ENCODE measurements around the gene LDB2. TPM values are rescaled to one million over a fixed set of nuclear protein-coding genes. Genes with fewer than 3 reads are reported as not detected.

Gene LDB2
- total RNA-seq, 2 donors from 2014 or later, result 11.4 to 14.5 TPM

DNA sequence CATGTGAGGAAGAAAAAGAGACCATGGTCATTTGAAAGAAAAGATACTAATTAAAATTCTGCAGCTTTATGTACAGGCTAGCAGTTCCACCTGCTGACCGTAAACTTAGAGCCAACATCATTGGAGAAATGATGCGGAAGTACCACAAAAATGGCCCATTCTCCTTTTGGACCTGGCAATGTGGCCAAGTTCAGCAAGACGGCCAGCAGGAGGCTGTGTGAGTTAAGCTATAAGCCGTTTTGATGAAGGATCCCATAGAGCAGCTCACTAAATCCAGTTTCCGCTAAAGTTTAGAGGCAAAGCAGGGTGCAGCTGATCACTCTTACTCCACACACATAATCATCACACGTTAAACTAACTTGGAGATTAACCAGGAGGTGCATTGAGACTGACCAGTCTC is 133.8 kb downstream of the LDB2 start:
- peaks cover 3% of the 10 kb centered on the region for H3K4me1 Mint-ChIP-seq
- no peaks in the 10 kb centered on the region for H3K27me3 Mint-ChIP-seq (ENCODE audit: insufficient read depth)
- no peak overlapping the region for H3K4me3 Mint-ChIP-seq
- H3K27ac ChIP-seq (ENCODE audit: low read depth, low read length), result no peak overlapping the region
- H3K9me3 Mint-ChIP-seq, result no peaks in the 10 kb centered on the region
- TF ChIP-seq, protein P1, sequence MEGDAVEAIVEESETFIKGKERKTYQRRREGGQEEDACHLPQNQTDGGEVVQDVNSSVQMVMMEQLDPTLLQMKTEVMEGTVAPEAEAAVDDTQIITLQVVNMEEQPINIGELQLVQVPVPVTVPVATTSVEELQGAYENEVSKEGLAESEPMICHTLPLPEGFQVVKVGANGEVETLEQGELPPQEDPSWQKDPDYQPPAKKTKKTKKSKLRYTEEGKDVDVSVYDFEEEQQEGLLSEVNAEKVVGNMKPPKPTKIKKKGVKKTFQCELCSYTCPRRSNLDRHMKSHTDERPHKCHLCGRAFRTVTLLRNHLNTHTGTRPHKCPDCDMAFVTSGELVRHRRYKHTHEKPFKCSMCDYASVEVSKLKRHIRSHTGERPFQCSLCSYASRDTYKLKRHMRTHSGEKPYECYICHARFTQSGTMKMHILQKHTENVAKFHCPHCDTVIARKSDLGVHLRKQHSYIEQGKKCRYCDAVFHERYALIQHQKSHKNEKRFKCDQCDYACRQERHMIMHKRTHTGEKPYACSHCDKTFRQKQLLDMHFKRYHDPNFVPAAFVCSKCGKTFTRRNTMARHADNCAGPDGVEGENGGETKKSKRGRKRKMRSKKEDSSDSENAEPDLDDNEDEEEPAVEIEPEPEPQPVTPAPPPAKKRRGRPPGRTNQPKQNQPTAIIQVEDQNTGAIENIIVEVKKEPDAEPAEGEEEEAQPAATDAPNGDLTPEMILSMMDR (conservative IDR thresholded peaks at IDR 0.05), result peak; percentile 88
- no peak overlapping the region for H3K9ac ChIP-seq (ENCODE audit: extremely low read depth, low read length, poor library complexity, severe bottlenecking)
- no peaks in the 10 kb centered on the region for H3K27me3 ChIP-seq (ENCODE audit: control insufficient read depth, insufficient read depth, low read length, poor library complexity, severe bottlenecking)
- no peak overlapping the region for H3K4me3 ChIP-seq (ENCODE audit: low read length)
- no peaks in the 10 kb centered on the region for H3K36me3 ChIP-seq (ENCODE audit: control insufficient read depth, insufficient read depth, low read length)
- WGBS, 2 experiments (ENCODE audit: insufficient coverage in 1 of 2, insufficient read length in 1 of 2), result 72 to 84% methylated on average over 6 of the region's 6 CpGs
- peak; percentile 78 for DNase-seq
- H3K9me3 ChIP-seq (ENCODE audit: control insufficient read depth, low read length), result no peaks in the 10 kb centered on the region
- H3K27ac Mint-ChIP-seq, result no peak overlapping the region
- H3K36me3 Mint-ChIP-seq (ENCODE audit: low read depth), result no peaks in the 10 kb centered on the region
- no peaks in the 10 kb centered on the region for H3K4me1 ChIP-seq (ENCODE audit: control insufficient read depth, insufficient read depth, low read length)

DNA sequence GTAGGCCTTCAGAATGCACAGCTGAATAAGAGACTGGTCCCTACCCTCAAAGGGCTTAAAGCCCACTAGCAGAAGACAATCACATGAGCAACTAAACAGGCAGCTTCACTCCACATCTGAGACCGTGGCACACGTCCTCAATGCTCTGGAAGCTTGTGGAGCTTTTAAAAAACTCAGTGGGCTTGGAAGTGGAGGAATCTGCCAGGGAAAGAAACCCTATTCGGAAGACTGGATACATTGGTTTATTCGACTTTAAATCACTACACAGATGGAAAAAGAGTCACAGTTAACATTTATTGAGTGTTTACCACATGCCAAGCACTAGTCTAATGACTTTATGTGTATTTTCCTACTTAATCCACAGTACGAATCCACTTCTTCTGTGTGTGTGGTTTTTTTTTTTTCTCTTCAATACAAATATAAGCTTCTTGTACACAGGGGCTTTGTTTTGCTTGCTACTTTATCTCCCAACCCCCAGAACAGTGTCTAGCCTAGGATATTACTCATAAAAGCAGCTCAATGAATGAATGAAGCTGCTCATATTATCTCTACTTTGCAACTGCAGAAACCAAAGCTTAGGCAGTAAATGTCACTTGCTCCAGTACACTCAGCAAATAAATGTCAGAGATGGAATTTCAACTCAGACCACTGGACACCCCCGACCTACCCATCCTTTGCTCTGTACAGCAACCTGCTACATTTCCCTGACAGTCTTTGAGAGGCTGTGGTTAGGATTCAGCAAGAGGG is 137.7 kb downstream of the LDB2 start:
- Histone ChIP-seq H3K9me3 (ENCODE audit: control insufficient read depth, low read length) (no peaks in the 10 kb centered on the region), H3K27me3 (ENCODE audit: control insufficient read depth, insufficient read depth, low read length, poor library complexity, severe bottlenecking) (no peaks in the 10 kb centered on the region), H3K36me3 (ENCODE audit: control insufficient read depth, insufficient read depth, low read length) (no peaks in the 10 kb centered on the region), H3K4me3 (ENCODE audit: low read length) (no peak overlapping the region), H3K9ac (ENCODE audit: extremely low read depth, low read length, poor library complexity, severe bottlenecking) (no peak overlapping the region), H3K27ac (ENCODE audit: low read depth, low read length) (no peak overlapping the region), H3K4me1 (ENCODE audit: control insufficient read depth, insufficient read depth, low read length) (peaks cover 6% of the 10 kb centered on the region)
- H3K9me3 Mint-ChIP-seq, result no peaks in the 10 kb centered on the region
- TF ChIP-seq, protein P1 (conservative IDR thresholded peaks at IDR 0.05), result no peak
- H3K27me3 Mint-ChIP-seq (ENCODE audit: insufficient read depth), result no peaks in the 10 kb centered on the region
- DNase-seq, result no peak
- no peaks in the 10 kb centered on the region for H3K36me3 Mint-ChIP-seq (ENCODE audit: low read depth)
- 81 to 92% methylated on average over 4 to 5 of the region's 6 CpGs for WGBS, 2 experiments (ENCODE audit: insufficient coverage in 1 of 2, insufficient read length in 1 of 2)
- peaks cover 21% of the 10 kb centered on the region for H3K4me1 Mint-ChIP-seq
- no peak overlapping the region for H3K4me3 Mint-ChIP-seq
- no peak overlapping the region for H3K27ac Mint-ChIP-seq

DNA sequence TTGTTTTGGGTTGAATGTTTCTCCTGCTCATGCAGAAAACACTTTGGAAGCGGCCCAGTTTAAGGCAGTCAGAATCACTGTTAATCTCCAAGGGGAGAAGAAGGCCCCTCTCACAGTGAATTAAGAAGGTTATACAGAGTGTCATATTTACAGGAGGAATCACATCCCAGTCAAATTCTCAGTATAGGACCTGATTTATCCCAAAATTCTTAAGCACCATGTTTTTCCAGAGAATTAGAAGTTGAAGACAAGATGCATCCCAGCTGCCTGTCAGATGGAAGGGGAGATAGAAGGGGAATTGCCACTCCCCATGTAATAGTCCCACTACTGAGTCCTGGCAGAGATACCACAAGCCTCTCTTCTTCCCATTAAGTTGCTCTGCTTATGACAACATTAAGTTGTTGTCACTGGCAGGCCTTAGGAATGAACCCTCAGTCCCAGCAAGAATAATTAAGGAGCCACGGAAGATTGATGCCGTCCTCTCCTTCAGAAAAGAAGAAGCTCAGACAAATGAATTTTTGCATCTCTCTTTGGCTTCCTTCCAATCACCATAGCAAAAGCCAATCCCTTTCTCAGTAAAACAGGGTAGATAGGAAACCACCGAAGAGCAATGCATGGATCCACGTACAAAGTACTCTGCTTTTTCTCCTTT is 138.4 kb downstream of the LDB2 start:
- no peak for DNase-seq
- Mint-ChIP-seq H3K27ac (no peak overlapping the region), H3K27me3 (ENCODE audit: insufficient read depth) (no peaks in the 10 kb centered on the region), H3K36me3 (ENCODE audit: low read depth) (no peaks in the 10 kb centered on the region), H3K4me1 (peaks cover 21% of the 10 kb centered on the region), H3K4me3 (no peak overlapping the region), H3K9me3 (no peaks in the 10 kb centered on the region)
- Histone ChIP-seq H3K9ac (ENCODE audit: extremely low read depth, low read length, poor library complexity, severe bottlenecking) (no peak overlapping the region), H3K4me1 (ENCODE audit: control insufficient read depth, insufficient read depth, low read length) (peaks cover 6% of the 10 kb centered on the region), H3K27ac (ENCODE audit: low read depth, low read length) (no peak overlapping the region), H3K9me3 (ENCODE audit: control insufficient read depth, low read length) (no peaks in the 10 kb centered on the region), H3K4me3 (ENCODE audit: low read length) (no peak overlapping the region), H3K27me3 (ENCODE audit: control insufficient read depth, insufficient read depth, low read length, poor library complexity, severe bottlenecking) (no peaks in the 10 kb centered on the region), H3K36me3 (ENCODE audit: control insufficient read depth, insufficient read depth, low read length) (no peaks in the 10 kb centered on the region)
- TF ChIP-seq, protein P1 (conservative IDR thresholded peaks at IDR 0.05), result no peak
- 89 to 97% methylated on average over 4 to 5 of the region's 5 CpGs for WGBS, 2 experiments (ENCODE audit: insufficient coverage in 1 of 2, insufficient read length in 1 of 2)
